Prostate gland (tissue), 2 donors: ENCODE results near the gene MARCHF5. TPM values are rescaled to one million over a fixed set of nuclear protein-coding genes. Genes with fewer than 3 reads are reported as not detected.
A peak's percentile ranks its signal among the peaks of the same experiment; 100 is the strongest.

Experiments used
- DNase-seq: peaks from one replicate; pipeline ENCODE4 v3.0.0-alpha.2; 2019; ENCODE audit warnings: low spot score
- H3K27ac ChIP-seq, 2 donors: fragments of 200-600 bp; sonication (generic); 2 replicates each; pipeline ENCODE4 v1.5.1; 2017 to 2019
- H3K27me3 ChIP-seq: fragments of 200-600 bp; sonication (generic); replicated peaks from 2 replicates; pipeline ENCODE4 v1.5.1; 2019; ENCODE audit not compliant: insufficient read depth
- H3K36me3 ChIP-seq, 2 donors: fragments of 200-600 bp; sonication (generic); 1 replicate in 1 of 2; 2 replicates in 1 of 2; pipeline versions ENCODE4 v1.5.1 to v1.8.1; 2017 to 2019
- H3K4me1 ChIP-seq: fragments of 200-600 bp; sonication (generic); replicated peaks from 2 replicates; pipeline ENCODE4 v1.5.1; 2019
- H3K4me3 ChIP-seq, 2 donors: fragments of 200-600 bp; sonication (generic); 2 replicates each; pipeline ENCODE4 v1.5.1; 2017 to 2019
- H3K9me3 ChIP-seq: fragments of 200-600 bp; sonication (generic); 2 replicates; pipeline ENCODE4 v1.5.1; 2017
- POLR2A ChIP-seq: fragments of 450-650 bp; IDR thresholded peaks from one replicate; pipeline ENCODE4 v1.6.1; 2016; ENCODE audit warnings: antibody characterized with exemption, mild to moderate bottlenecking
- POLR2AphosphoS5 ChIP-seq: sonication (generic); formaldehyde crosslinking; IDR thresholded peaks from one replicate; pipeline ENCODE4 v1.6.1; 2017; ENCODE audit warnings: antibody characterized with exemption
- WGBS: methylation state at CpG from one replicate; pipeline ENCODE4 v1.1.5; 2018; 5-methylcytosine and 5-hydroxymethylcytosine counted together
- intact Hi-C: fragments of 100-400 bp; cut with DNase I; formaldehyde crosslinking; loops from one replicate; pipeline ENCODE4 v1.14.2; 2022
- total RNA-seq, 2 donors: library from RNA; depleted of rRNA; stranded (reverse); fragments of >200 nt; gene quantifications; one replicate each; pipeline ENCODE4 v1.1.0, GENCODE V29; 2016
- TF ChIP-seq, protein P1 (sequence below), 4 experiments: fragments of 200-600 bp in 2 of 4; fragments of 450-650 bp in 2 of 4; sonication (generic) in 2 of 4; IDR thresholded peaks; 1 replicate in 3 of 4; 2 replicates in 1 of 4; pipeline ENCODE4 v1.5.1; 2016 to 2019; ENCODE audit warnings: antibody characterized with exemption in 4 of 4, mild to moderate bottlenecking in 2 of 4, moderate library complexity in 2 of 4

MARCHF5 gene, protein sequence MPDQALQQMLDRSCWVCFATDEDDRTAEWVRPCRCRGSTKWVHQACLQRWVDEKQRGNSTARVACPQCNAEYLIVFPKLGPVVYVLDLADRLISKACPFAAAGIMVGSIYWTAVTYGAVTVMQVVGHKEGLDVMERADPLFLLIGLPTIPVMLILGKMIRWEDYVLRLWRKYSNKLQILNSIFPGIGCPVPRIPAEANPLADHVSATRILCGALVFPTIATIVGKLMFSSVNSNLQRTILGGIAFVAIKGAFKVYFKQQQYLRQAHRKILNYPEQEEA
- total RNA-seq, result 10 to 100 TPM; 20.8 TPM

DNA sequence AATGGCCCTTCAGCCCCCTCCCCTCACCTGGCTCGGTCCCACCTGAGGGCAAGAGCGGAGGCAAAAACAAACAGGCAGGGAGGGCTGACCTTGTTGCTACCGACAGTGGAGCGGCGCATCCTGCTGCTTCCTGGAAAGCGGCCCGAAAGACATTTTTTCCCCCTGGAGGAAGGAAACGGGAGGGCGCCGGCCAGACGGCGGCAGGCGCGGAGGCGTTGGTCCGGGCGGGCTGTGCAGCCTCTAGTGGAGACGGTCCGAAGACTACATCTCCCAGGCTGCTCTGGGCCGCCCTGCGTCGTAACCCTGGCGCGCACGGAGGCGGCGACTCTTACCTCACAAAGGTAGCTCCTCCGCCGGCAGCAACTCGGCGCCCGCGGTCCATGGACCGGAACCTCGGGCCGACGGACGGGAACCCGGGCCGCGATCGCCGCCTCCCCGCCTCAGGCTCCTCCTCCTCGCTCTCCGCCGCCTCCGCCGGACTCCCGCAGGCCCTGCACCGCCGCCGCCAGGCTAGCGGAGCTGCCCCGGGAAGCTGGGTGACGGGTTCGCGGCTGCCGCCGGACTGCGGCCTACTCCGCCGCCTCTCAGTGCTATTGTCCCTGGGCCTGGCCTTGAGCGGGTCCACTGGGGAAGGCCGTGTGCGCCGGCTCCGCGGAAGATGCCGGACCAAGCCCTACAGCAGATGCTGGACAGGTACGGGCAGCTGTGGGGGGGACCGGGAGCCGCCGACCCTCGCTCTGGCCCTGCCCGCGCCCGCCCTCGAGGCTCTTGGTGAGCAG lies at the start of gene MARCHF5, which contains the start of gene CPEB3:
Gene MARCHF5 (plus strand): TSS at position 331 of the 779 bp plus-strand sequence. CDS start 328 bp downstream, at position 659.
Gene CPEB3 (minus strand): TSS at position 242 of the 779 bp plus-strand sequence. CDS start 50,728 bp downstream, outside the sequence.
- H3K9me3 ChIP-seq, result no peaks in the 10 kb centered on the region
- DNase-seq, result peak; percentile 97
- no peaks in the 10 kb centered on the region for H3K36me3 ChIP-seq
- peak within 1 kb of the TSS; percentile 78 to 88 for H3K4me3 ChIP-seq
- intact Hi-C loops, result loop anchor here (1.0 to 2.0 kb wide), 2 partner anchors 52 to 202 kb away; no protein-coding TSS in a partner anchor
- under 1% methylated on average over 60 of the region's 79 CpGs for WGBS
- no peaks in the 10 kb centered on the region for H3K4me1 ChIP-seq
- TF ChIP-seq, protein P1, sequence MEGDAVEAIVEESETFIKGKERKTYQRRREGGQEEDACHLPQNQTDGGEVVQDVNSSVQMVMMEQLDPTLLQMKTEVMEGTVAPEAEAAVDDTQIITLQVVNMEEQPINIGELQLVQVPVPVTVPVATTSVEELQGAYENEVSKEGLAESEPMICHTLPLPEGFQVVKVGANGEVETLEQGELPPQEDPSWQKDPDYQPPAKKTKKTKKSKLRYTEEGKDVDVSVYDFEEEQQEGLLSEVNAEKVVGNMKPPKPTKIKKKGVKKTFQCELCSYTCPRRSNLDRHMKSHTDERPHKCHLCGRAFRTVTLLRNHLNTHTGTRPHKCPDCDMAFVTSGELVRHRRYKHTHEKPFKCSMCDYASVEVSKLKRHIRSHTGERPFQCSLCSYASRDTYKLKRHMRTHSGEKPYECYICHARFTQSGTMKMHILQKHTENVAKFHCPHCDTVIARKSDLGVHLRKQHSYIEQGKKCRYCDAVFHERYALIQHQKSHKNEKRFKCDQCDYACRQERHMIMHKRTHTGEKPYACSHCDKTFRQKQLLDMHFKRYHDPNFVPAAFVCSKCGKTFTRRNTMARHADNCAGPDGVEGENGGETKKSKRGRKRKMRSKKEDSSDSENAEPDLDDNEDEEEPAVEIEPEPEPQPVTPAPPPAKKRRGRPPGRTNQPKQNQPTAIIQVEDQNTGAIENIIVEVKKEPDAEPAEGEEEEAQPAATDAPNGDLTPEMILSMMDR (IDR thresholded peaks at IDR 0.05), result peak; percentile 49 to 93 (median 73)
- peak; percentile 88 for TF ChIP-seq POLR2A
- TF ChIP-seq POLR2AphosphoS5, result peak; percentile 88
- peak within 1 kb of the TSS; percentile 97 to 99 for H3K27ac ChIP-seq
- H3K27me3 ChIP-seq, result no peaks in the 10 kb centered on the region

DNA sequence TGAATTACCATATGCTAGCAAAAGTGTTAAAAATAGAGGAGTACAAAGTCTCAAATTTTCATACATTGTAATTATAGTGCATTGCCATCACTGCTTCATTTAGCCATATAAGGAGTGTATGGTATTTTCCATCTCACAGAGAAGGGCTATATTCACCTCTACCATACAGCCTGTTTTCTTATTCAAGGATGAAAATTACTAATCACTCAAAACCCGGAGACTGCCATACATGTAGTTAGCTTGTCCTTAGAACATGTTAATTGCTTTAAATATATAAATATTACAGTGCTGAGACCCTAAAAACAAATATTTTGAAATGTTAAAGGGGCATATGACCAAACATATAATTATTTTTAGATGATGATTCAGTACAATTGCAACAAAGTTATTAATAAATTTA lies 49.5 kb upstream of the MARCHF5 start:
- Histone ChIP-seq H3K27ac (peak overlapping the region; percentile 87 to 92), H3K4me3 (peak overlapping the region in 1 of 2 donors; percentile 74)
- intact Hi-C loops, result no loop called here

DNA sequence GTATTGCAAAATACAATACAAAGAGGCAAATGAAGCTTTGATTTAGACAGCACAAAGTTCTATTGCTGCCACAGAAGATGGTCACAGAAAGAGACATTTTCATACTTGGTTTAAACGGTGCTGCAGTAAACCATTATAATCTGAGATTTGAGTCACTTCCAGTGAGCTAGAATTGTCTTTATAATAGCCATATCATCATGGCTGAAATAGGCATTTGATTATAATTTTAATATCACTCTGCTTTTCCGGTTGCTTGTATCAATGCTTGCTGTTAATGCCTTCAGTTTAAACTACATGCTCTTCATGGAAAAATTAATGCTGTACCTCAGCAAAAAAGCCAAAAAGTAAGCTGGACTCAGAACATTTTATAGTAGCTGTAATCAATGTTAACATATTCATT lies 48.6 kb upstream of the MARCHF5 start:
- intact Hi-C loops, result no loop called here

More for the DNA sequence above, 49.5 kb upstream of the MARCHF5 start:
- Histone ChIP-seq H3K9me3 (no peaks in the 10 kb centered on the region), H3K36me3 (no peaks in the 10 kb centered on the region), H3K27me3 (no peaks in the 10 kb centered on the region), H3K4me1 (peaks cover 3% of the 10 kb centered on the region)
- TF ChIP-seq, protein P1 (IDR thresholded peaks at IDR 0.05), result no peak
- TF ChIP-seq POLR2AphosphoS5, result no peak
- TF ChIP-seq POLR2A, result no peak
- 51% methylated on average over 1 of the region's 1 CpG for WGBS
- DNase-seq, result no peak

DNA sequence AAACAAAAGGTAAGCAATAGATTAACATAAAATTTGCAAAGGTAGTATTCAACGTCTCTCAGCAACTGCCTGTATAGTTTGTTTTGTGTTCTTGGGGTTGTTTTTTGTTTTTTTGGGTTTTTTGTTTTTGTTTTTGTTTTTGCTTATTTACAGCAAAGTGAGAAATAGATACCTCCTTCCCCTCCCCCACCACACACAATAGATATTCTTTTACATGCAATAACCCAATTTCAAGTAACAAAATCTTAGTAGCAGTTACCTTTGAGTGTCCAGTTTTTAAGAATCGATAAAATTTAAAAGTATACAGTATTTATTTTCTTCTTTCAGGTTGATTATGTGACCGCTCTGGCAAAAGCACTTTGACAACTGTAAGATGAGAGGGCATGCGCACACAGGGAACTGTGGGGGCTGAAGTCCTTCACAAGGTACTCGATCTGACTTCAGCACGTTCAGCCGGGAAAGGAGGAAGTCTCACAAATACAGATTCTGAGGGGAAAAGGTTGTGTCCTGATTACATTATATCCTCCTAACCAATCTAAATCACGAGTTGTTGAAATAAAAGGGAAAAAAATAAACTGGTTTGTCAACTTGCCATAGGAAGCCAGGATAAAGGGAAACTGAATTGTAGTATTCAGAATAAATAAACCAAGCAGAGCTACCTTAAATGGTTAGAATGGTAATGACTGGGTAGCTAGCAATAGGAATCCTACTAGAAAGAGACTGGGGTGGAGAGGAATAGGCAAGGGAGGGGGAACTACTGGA lies 47.9 kb upstream of the MARCHF5 start:
- 8% methylated on average over 8 of the region's 8 CpGs for WGBS
- H3K4me1 ChIP-seq, result peaks cover 3% of the 10 kb centered on the region
- H3K27ac ChIP-seq, result peak overlapping the region; percentile 55 to 77
- H3K4me3 ChIP-seq, result peak overlapping the region; percentile 7 to 16
- H3K36me3 ChIP-seq, result no peaks in the 10 kb centered on the region
- TF ChIP-seq POLR2AphosphoS5, result peak; percentile 73
- TF ChIP-seq, protein P1 (IDR thresholded peaks at IDR 0.05), result no peak
- no peak for TF ChIP-seq POLR2A
- intact Hi-C loops, result no loop called here
- no peaks in the 10 kb centered on the region for H3K9me3 ChIP-seq
- DNase-seq, result peak; percentile 63
- H3K27me3 ChIP-seq, result no peaks in the 10 kb centered on the region

More for the DNA sequence above, 48.6 kb upstream of the MARCHF5 start:
- no peaks in the 10 kb centered on the region for H3K9me3 ChIP-seq
- TF ChIP-seq, protein P1 (IDR thresholded peaks at IDR 0.05), result no peak
- TF ChIP-seq POLR2A (no peak), POLR2AphosphoS5 (no peak)
- WGBS, result 54% methylated on average over 2 of the region's 2 CpGs
- no peak overlapping the region for H3K4me3 ChIP-seq
- peaks cover 3% of the 10 kb centered on the region for H3K4me1 ChIP-seq
- no peak for DNase-seq
- H3K27me3 ChIP-seq, result no peaks in the 10 kb centered on the region
- no peak overlapping the region for H3K27ac ChIP-seq
- no peaks in the 10 kb centered on the region for H3K36me3 ChIP-seq
